NB4 (cell line): ENCODE data around the gene CTTNBP2.

Experiments used
- DNase-seq: peaks from one replicate; pipeline ENCODE4 v3.0.0; 2010; ENCODE audit warnings: low read depth
- H3K4me3 ChIP-seq: one replicate; pipeline ENCODE4 v1.5.1; 2011; ENCODE audit warnings: mild to moderate bottlenecking, low read depth, low read length, moderate library complexity
- CTCF ChIP-seq: IDR thresholded peaks from one replicate; pipeline ENCODE4 v1.5.1; 2012; ENCODE audit warnings: low read depth, low read length
- MAX ChIP-seq: IDR thresholded peaks from 2 replicates; pipeline ENCODE4 v1.6.1; 2011; ENCODE audit warnings: low read depth, low read length
- MYC ChIP-seq: IDR thresholded peaks from 2 replicates; pipeline ENCODE4 v1.6.1; 2011; ENCODE audit warnings: low read depth, low read length
- POLR2A ChIP-seq: IDR thresholded peaks from 2 replicates; pipeline ENCODE4 v1.6.1; 2011; ENCODE audit warnings: mild to moderate bottlenecking; ENCODE audit not compliant: insufficient read length; ENCODE audit errors: extremely low read depth

CTTNBP2 gene

GRCh38 chr7:117869374-117869773 is 3.9 kb downstream of the CTTNBP2 start:
- no peak for DNase-seq
- TF ChIP-seq MYC (no peak), MAX (no peak), POLR2A (no peak)
- H3K4me3 ChIP-seq, result no peak overlapping the region

GRCh38 chr7:117863618-117864017 is 9.6 kb downstream of the CTTNBP2 start:
- no peak for TF ChIP-seq CTCF
- no peak for TF ChIP-seq MAX
- TF ChIP-seq MYC, result no peak
- no peak for TF ChIP-seq POLR2A
- no peak overlapping the region for H3K4me3 ChIP-seq
- DNase-seq, result no peak

- no peak overlapping the region for H3K4me3 ChIP-seq
- no peak for DNase-seq
- TF ChIP-seq MAX, result no peak
- no peak for TF ChIP-seq POLR2A
- no peak for TF ChIP-seq MYC
- no peak for TF ChIP-seq CTCF
These were observed 10.9 kb downstream of the CTTNBP2 start for GRCh38 chr7:117862378-117862777.

GRCh38 chr7:117859246-117859812 is 13.9 kb downstream of the CTTNBP2 start:
- no peak overlapping the region for H3K4me3 ChIP-seq
- TF ChIP-seq MYC, result no peak
- TF ChIP-seq MAX, result no peak
- no peak for TF ChIP-seq CTCF
- TF ChIP-seq POLR2A, result no peak
- no peak for DNase-seq

GRCh38 chr7:117858712-117859111 is 14.5 kb downstream of the CTTNBP2 start:
- no peak for TF ChIP-seq POLR2A
- TF ChIP-seq MAX, result no peak
- no peak for TF ChIP-seq MYC
- no peak for DNase-seq
- no peak overlapping the region for H3K4me3 ChIP-seq

GRCh38 chr7:117857718-117858117 is 15.5 kb downstream of the CTTNBP2 start:
- TF ChIP-seq CTCF (no peak), MAX (no peak), POLR2A (no peak), MYC (no peak)
- no peak overlapping the region for H3K4me3 ChIP-seq
- DNase-seq, result no peak

- DNase-seq, result no peak
- H3K4me3 ChIP-seq, result no peak overlapping the region
- TF ChIP-seq MAX, result no peak
- no peak for TF ChIP-seq MYC
- TF ChIP-seq CTCF, result no peak
- no peak for TF ChIP-seq POLR2A
These were observed 17.0 kb downstream of the CTTNBP2 start for GRCh38 chr7:117856196-117856595.
